ENCODE results near the gene TRIM44.
"Not testable (repeated sequence)": the region's sequence is repeated elsewhere in the genome, so short reads cannot be mapped to it uniquely, and the experiment has no call there.

The TRIM44 gene

DNA sequence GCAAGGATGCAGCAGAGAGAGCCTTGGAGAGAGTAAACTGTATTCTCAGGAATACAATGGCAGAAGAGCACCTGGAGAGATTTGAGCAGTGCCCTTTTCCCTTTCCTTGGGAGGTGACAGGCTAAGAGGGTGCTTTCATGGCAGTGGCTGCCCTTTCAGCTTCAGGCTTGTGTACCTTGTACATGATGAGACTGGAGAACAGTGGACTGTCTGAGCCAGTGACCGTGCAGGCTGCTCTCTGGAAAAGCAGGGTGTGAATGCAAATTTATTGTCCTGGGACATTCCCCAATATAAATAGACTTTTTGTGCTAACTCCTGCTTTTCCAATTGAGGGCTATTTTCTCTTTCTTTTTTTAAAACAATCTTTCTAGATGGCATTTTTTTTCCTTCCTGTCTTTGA lies 99.3 kb downstream of the TRIM44 start:
- DNase-seq = no peak

DNA sequence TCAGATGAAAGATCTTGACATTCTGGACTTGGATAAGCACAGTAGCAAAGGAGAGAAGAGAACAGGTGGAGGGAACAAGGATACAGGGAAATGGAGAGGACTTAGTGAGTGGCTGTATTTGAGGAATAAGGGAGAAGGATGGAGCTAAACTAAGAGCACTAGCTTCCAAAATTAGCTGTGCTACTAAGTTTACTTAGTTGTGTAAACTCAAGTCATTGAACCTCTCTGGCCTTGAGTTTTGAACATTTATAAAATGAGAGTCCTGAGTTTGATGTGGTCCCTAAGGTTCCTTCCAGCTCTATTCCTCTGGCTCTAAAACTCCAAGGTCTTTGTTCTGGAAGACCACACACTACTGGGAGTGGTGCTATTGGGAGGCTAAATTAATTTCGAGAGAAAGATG lies 100.7 kb downstream of the TRIM44 start:
- DNase-seq = no peak

DNA sequence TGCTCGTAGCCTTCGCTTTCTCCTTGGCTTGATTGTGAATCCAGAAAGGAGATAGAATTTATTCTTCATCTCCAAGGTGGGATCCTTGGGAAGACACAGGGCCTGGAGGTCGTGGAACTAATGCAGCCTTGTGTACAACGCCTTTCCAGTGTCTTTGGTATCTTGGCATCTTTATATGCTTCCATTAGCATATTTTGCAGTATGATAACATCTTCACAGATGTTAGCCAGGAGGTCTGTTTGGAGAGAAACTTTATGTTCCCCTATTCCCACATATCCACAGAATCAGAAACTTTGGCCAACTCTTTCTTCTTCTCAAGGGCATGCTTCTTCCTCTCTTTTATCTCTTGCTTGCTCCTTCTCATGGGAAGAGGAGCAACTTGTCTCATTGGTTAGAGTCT lies 101.2 kb downstream of the TRIM44 start:
- DNase-seq = no peak

DNA sequence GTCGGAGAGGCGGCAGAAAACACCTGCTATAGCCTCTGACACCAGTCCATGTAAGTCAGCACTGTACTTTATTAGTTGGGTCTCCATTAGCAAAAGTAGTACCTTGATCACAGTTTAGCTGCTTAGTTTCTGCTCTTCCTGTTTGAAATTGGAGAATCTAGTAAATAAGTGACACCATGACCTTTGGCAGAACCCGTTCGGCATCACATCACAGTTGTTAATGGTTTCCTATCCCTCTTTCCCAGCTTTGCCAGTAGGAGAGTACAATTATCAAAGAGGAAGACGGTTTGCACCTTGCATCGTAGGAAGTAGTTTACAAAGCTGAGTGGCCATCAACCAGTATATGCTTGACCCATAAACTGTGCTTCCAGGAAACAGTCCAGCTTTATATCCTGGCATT lies 101.8 kb downstream of the TRIM44 start:
- no peak for DNase-seq

DNA sequence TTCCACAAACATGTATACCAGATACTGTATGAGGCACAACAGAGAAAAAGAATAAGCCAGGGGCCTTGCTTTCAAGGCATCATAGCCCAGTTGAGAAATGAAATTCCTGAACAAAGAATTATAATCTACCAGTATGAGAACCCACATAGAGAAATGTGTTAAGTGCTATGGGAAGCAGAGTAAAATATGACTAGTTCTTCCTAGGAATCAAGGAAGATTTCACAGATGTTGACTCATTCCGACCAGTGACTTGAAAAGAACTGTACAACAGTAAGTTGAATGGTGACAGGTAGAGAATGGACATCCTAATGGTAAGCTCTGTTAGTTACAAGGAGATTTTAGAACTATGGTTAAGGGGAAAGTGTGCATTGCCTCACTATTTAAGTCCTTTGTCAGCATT lies 102.6 kb downstream of the TRIM44 start:
- DNase-seq = no peak

DNA sequence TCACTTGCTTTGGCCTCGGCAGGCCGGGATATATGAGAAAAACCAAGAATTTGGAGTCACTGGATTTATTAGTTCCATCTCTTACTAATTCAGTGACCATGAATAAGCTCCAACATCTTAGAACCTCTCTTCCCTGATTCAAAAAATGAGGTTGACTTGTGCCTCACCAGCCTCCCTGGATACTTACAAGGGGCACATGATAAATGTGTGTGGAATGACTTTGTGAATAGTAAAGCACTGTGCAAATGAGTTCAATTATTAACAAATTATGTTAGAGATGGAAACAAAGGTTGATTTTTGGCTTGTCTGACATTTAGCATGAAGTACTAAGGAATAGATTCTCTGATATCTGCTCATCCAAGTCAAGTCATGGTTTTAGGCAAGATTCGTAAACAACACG lies 104.1 kb downstream of the TRIM44 start:
- DNase-seq = no peak

DNA sequence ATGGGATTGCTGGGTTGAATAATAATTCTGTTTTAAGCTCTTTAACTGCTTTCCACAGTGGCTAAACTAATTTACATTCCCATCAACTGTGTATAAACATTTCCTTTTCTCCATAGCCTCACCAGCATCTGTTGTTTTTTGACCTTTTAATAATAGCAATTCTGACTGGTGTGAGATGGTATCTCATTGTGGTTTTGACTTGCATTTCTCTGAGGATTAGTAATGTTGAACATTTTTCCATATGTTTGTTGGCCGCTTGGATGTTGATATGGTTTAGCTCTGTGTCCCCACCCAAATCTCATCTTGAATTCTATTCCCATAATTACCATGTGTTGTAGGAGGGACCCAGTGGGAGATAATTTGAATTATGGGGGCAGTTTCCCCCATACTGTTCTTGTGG lies 107.8 kb downstream of the TRIM44 start:
- peak; percentile 61 for DNase-seq

DNA sequence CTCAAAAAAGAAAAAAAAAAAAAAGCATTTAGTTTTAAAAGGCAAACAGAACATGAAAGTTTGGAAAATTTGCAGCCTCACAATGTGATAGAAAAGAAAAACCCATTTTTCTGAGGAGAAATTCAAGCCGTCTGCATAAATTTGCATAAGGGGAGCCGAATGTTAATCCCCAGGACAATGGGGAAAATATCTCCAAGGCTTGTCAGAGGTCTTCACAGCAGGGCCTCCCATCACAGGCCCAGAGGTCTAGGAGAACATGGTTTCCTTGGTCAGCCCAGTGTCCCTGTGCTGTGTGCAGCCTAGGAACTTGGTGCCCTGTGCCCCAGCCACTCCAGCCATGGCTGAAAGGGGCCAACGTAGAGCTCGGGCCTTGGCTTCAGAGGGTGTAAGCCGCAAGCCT lies 109.1 kb downstream of the TRIM44 start:
- DNase-seq = no peak

DNA sequence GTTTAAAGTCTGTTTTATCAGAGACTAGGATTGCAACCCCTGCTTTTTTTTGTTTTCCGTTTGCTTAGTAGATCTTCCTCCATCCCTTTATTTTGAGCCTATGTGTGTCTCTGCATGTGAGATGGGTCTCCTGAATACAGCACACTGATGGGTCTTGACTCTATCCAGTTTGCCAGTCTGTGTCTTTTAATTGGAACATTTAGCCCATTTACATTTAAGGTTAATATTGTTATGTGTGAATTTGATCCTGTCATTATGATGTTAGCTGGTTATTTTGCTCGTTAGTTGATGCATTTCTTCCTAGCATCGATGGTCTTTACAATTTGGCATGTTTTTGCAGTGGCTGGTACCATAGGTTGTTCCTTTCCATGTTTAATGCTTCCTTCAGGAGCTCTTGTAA lies 114.7 kb downstream of the TRIM44 start:
- DNase-seq = not testable (repeated sequence)

DNA sequence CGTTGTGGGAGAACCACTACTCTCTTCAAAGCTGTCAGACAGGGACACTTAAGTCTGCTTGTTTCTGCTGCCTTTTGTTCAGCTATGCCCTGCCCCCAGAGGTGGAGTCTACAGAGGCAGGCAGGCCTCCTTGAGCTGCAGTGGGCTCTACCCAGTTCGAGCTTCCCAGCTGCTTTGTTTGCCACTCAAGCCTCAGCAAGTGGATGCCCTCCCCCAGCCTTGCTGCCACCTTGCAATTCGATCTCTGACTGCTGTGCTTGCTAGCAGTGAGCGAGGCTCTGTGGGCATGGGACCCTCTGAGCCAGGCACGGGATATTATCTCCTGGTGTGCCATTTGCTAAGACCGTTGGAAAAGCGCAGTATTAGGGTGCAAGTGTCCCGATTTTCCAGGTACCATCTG lies 116.4 kb downstream of the TRIM44 start:
- not testable (repeated sequence) for DNase-seq

DNA sequence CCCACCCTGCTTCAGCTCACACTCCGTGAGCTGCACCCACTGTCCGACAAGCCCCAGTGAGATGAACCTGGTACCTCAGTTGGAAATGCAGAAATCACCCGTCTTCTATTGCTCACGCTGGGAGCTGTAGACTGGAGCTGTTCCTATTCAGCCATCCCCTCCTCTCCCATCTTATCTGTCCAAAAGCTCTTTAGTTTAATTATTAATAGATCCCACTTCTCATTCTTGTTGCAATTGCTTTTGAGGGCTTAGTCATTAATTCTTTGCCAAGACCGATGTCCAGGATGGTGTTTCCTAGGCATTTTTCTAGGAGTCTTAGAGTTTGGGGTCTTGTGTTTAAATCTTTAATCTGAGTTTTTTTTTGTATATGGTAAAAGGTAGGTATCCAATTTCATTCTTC lies 116.8 kb downstream of the TRIM44 start:
- no peak for DNase-seq

DNA sequence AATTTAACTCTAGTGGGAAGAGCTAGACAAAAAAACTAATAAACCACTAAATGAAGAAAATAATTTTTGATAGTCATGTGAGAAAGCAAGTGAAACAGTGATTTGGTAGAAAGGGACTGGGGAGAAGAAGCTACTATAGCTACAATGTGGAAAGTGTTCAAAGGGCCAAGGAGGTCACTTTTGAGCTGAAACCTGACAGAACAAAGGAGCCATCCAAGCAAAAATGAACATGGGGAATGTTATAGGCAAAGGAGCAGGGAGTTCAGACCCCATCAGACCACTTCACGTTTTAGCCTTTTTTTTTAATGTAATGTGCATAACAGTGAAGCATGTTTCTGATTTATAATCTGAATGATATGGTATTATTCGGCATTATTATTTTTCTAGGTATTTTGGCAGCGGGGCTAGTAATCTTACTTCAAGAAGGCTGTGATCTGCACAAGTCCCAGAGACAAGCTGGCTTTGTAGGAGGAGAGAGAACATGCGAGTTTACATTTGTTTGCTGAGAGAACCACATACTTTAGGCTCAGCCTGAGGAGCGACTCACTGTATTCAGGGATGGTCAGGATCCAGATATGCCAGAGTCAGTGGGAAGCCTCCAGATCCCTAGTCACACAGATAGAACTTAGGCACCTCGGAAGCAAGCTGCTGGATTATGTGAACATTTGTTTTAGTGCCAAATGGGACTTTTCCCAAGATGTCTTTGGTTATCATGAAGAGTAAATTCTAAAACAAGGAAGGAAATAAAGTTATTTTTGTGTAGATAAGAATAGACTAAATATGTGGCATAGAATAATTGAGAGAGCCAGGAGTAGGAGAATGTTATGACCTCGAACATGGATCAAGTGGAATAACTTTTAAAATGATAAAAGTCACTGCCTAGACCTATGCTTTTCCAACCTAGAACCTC lies 118.6 kb downstream of the TRIM44 start:
- DNase-seq = peak; percentile 82

DNA sequence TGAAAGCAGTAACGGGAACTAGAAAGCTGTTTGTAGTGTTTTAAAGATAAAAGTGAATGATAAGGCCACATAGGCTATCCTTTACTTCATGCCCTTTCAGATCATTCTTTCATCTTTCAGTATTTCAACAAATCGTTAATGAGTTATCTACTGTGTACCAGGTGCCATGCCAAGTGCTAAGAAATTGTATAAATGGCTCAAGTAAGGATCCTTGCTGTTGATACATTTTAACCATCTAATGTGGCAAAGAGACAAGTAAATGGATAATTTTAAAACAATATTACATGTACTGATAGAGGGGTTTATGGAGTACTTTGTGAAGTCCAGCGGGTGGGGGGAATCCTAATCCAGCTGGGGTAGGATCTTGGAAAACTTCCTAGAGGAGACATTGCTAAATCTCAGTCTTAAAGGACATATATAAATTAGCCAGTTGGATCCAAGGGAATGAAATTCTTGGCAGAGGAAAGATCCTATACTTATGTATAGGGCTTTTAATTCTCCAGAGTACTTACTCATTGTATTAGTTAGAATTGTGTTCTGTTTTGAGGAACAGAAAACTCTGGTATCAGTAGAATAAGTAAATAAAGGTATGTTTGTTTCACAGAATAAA lies 119.4 kb downstream of the TRIM44 start:
- no peak for DNase-seq

DNA sequence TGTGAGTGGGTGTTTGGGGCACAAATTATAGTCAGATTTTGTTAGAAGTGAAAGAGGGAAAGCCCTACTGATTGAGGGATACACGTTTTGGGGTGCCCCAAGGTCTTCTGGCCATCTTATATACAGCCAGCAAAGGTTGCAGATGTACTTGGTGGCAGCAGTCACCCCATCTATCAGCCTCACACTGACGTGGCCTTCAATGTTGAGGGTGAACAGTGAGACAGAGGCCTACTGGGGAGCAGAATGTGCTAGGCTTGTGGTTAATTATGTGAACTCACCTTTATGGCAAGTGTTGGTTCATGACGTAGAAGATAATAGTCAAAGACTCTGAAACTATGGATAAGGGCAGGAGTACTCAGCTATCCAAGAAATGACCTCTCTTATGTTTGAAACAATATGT lies 121.2 kb downstream of the TRIM44 start:
- DNase-seq = no peak

DNA sequence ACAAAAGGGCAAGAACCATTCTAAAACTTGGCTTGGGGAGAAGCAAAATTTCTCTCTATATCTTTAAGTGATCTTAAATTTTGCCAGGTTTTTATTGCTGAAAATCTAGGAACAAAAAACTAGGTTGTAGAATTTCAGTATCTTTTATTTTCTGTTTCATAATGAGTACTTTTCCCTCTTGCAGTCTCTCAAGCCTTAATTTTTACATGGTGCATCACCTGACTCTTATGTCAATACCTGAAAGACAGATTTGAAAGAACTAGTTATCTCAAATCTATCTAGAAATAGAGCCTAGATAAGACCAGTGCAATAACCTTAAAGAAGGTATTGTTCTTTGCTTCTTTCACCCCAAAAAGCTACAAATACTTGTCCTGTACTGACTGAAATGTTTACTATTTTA lies 122.1 kb downstream of the TRIM44 start:
- DNase-seq = no peak

DNA sequence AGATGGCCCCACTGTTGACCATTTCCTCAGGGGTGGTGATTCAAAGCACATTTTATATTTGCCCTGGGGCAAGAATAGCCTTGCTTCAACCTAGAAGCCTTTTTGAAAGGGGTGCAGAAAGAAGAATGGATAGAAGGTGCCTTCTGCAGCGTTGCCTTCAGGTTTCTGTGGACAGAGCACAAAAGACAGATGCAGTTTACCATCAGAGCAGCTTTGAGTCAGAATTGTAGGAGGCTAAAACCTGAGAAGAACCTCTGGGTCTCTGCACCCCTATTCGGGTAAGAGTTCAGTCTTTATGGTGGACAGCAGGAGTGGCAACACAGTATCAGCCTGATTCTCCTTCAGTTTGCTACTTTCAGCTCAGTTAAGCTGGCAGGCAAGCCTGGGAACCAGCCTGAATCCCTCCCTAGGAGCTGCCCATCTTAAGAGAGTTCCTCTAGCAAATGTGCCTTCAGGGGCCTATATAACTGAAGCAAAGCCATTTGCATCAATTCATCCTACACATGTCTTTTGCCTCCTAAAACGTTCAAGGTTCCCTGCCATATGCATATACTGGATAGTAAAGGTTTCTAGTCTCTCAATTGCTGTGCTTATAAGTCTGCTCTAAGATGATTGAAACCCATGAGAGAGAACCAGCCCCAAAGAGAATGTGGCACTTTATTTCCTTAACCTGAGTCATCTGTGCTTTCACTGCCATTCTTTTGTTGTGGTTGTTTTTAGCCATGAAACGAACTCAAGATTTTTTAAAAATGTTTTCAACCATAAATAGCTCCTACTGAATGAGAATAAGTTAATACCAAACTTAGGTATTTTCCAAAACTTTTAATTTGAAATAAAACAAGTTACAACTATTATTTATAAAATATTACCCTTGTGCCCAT lies 123.0 kb downstream of the TRIM44 start:
- no peak for DNase-seq

DNA sequence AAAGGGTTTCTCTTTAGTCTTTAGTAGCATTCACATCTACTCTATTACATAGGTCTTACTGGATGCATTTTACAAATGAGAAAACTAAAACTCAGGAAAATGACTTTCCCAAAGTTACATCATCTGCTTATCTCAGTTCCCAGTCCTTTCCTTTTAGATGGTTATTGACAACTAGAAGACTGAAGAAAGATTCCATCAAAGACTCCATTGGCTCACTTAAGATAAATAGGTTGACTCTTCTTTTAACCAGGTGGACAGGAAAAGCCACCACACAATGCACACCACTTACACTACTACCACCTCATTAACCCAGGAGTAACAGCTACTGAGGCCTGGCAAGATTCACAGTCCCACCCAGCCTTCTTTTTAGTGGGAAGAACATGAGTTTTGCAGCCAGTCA lies 123.6 kb downstream of the TRIM44 start:
- no peak for DNase-seq

DNA sequence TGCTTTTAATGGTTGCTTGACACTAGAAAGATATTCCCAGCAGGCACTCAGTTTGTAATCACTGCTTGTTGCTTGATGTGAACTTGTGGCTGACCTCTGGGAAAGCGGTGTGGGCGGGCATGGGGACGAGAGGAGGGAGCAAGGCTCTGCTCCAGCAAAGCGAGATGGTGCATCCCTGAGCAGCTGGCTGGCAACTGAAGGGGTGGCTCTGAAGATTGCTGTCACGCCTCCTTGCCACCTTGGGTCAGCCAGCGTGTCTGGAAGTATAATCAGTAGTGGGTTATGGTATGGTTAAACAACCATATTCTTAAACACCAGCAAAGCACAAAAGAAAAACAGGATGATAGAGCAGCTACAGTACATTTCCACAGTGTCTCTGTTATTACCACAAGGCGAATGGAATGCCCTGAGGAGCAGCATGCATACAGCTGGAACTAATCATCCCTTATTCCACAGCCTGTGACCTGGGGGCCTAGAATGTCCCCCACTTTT lies 124.5 kb downstream of the TRIM44 start:
- DNase-seq = no peak

DNA sequence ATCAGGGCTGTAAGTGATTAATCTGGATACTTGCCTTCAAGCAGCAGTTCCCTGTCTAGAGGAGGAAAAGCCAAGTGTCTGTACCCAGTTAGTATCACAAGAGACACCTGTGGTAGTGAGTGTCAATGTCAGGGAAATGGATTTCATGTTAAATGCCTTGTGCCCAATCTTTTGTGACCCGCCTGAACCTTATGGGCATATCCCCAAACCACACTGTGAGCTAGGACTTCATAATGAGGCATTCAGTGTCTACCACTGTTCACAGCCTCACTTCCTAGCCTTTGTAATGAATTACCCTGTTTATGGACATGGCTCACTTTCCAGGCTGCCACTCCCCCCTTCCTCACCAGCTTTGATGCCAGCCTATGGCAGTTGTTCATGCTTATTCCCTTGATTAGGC lies 125.1 kb downstream of the TRIM44 start:
- no peak for DNase-seq

DNA sequence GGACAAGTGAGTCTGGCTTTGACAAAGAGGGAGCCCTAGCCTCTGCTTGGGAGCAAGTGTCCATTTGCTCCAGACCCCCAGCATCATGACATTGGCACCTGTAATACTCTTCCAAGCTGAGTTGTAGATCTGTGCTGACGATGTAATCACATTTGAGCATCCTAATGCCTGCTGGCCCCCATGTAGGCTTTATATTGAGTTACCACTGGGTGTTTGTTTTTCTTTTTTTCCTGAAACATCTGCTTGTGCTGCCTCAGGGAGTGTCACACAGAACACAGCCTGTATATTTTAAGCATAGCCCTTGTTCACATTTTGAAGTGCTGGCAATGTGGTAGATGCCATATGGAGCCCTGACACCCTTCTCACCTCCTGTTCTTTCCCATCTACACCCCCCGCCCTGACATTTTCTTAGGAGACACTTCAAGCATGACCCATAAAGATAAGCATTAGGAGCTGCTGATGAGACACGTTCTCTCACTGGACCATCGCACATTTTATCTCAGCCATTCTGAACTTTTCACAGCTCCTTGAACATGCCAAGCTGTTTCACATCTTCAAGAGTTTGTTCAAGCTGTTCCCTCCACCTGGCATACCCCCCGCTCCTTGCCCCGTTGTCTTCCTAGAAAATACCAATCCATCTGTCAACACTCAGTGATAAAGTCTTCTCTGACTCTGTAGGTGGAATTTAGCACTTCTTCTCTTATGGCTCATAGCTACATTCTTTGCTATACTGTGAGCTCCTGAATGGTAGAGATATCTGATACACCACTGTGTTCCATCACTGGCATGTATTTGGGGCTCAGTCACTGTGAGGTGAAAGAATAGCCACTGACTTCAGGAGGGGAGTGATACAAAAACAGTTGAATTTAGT lies 128.7 kb downstream of the TRIM44 start:
- DNase-seq = no peak

DNA sequence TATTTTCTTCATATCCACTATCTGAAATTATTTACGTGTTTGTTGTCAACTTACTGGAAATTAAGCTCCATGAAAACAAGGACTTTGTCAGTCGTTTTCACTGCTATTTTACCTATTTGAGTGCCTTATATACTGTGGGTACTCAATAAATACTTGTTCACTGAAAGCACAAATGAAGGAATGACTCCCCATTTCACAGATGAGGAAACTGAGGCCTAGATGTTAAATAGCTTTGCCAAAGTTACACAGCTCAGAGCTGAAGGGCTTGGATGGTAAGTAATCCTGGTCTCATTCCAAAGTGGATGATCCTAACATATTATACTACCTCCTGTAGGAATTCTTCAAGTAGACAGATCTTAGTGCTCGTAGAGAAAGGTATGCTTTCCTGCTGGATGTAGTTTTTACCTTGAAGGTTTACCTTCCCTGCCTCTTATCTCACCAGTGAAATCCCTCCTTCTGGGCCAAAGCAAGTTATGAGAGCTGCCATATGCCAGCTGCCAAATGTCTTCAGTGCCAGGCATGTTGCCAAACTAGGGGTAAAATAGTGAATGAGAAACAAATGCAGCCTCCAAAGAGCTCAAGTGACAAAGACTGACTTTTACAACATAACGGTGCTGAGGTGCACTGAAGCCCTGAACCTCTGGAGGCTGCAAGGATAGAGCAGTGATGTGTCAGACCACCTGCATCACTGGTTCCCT lies 129.7 kb downstream of the TRIM44 start:
- DNase-seq = no peak

DNA sequence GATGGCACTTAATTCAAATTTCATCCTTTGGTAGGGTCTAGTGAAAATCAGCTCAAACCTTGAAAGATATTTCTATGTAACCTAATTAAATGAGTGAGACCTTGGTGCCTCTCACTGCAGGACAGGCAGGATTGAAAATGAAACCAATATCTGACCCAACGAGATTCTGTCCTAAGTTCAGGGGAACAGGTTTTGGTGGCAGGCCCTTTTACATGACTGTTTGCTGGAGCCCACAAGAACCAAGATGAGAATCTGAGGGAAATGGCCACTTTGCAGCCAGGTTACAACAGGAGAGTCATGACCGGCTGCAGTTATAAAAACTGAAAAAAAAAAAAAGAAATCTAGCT lies 130.2 kb downstream of the TRIM44 start:
- no peak for DNase-seq

Measured in HCEC 1CT (cell line).